GM12872 (cell line): ENCODE measurements around the gene CPSF3.

Source experiments
- TF ChIP-seq, protein P1 (sequence below): IDR thresholded peaks from 3 replicates; pipeline ENCODE4 v1.5.1; 2011; ENCODE audit warnings: low read depth, mild to moderate bottlenecking, low read length, moderate library complexity; ENCODE audit not compliant: insufficient read depth

Gene CPSF3

DNA sequence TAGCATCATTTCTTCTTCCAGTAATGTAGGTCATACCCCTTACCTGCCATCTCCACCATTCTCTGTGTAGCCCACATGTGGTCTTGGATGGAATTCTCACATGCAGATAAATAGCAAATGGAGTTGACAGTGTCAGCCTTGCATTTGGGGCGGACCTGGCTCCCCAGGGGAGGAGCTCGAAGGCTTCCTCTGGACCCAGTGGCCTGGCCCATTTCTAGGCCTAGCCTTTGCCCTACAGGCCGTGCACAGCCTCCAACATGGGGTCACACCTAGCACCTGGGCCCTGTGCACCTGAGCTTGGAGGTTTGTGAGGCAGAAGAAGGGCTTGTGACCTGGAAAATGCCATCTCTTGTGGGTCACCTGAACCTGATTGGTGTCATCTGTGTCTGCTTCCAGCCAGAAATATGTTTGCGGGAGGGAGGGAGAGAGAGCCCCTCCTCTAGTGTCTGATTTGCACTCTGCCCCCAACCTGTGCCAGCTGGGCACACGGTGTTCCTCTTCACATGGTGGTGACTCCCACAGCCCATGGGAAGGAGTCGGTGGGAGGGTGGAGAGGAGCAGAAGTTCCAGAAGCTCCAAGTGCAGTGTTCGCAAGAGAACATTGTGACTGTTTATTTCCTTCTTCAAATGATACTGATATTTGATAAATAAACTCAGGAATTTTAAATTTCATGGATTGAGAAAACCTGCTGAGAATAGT is 33.2 kb upstream of the CPSF3 start:
- TF ChIP-seq, protein P1, sequence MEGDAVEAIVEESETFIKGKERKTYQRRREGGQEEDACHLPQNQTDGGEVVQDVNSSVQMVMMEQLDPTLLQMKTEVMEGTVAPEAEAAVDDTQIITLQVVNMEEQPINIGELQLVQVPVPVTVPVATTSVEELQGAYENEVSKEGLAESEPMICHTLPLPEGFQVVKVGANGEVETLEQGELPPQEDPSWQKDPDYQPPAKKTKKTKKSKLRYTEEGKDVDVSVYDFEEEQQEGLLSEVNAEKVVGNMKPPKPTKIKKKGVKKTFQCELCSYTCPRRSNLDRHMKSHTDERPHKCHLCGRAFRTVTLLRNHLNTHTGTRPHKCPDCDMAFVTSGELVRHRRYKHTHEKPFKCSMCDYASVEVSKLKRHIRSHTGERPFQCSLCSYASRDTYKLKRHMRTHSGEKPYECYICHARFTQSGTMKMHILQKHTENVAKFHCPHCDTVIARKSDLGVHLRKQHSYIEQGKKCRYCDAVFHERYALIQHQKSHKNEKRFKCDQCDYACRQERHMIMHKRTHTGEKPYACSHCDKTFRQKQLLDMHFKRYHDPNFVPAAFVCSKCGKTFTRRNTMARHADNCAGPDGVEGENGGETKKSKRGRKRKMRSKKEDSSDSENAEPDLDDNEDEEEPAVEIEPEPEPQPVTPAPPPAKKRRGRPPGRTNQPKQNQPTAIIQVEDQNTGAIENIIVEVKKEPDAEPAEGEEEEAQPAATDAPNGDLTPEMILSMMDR, result no peak

DNA sequence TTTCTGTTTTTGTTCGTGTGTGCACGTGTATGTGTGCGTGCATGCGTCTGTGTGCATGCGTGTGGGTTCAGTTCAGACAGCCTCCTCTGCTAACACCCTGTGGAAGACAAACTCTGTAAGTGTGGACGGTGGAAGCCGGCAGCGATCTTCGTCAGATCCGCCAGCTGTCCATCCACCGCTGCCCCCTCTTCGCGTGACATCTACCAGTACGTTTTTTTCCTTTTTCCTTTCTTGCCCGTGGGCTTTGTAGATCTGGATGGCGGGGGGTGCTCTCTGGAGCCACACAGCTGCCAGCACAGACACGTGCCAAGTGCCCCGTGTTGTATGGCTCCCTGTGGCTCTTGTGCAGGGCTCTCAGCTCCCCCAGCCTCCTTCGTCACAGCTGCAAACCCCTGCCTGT is 32.5 kb upstream of the CPSF3 start:
- TF ChIP-seq, protein P1, result no peak

DNA sequence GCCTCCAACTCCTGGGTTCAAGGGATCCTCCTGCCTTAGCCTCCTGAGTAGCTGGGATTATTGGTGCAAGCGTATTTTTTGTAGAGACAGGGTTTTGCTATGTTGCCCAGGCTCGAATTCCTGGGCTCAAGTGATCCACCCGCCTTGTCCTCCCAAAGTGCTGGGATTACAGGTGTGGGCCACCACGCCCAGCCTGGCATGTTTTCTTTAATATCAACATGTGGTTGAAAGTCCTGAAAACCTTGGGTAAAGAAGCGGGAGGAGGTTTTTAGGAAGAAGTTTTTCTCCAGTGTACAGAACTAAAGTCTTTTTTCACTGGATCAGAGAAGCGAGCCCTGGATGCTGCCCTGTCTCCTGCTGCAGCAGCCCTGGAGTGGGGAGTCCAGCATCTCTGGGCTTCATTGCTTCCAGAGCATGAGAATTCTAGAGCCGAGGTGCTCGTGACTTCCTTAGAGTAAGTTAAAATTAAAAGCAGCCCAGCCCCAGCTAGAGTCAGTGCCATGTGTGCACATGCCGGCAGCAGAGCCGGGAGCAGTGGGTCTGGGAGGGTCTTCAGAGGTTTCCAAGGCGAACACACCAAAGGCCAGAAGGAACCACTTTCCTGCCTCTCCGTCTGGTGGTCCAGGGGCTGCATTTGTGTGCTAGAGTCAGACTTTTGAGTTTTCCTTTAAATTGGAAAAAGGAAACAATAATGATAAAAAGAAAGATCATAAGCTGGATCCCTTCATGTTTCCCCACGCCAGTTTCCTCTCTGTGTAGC is 31.3 kb upstream of the CPSF3 start:
- TF ChIP-seq, protein P1, result no peak

DNA sequence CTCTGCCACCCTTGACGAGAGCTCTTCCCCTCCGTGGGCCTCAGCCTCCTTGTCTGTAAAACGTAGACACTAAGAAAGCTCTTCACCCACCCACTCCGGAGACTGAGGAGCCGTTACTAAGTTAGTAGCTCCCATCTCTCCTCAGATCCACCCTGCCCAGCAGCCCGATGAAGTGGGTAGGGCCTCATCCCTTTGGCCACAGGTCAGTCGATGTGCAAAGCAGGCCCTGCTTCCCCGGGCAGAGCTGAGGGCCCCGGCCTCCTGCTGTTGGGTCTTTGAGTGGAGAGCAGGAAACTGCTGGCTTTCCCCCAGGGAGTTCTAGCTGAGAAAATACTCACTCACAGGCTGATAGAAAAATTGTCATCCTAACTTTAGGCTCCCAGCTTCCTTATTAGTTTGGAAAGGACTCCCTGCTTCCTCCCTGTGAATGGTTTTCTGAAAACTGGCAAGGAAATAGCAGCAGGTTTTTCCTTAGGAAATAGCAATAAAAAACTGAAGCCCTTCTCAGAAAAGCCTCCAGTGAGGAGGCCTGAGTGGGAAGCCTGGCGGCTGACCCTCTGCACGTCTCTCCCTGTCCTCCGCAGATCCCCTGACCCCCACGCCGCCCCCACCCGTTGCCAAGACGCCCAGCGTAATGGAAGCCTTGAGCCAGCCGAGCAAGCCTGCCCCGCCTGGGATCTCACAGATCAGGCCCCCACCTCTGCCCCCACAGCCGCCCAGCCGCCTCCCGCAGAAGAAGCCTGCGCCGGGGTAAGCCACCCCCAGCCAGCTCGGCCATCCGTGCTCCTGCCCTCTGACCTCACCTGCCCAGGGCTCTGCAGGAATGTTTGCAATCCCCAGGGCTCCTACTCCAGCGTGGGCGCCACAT is 30.3 kb upstream of the CPSF3 start:
- TF ChIP-seq, protein P1, result no peak

DNA sequence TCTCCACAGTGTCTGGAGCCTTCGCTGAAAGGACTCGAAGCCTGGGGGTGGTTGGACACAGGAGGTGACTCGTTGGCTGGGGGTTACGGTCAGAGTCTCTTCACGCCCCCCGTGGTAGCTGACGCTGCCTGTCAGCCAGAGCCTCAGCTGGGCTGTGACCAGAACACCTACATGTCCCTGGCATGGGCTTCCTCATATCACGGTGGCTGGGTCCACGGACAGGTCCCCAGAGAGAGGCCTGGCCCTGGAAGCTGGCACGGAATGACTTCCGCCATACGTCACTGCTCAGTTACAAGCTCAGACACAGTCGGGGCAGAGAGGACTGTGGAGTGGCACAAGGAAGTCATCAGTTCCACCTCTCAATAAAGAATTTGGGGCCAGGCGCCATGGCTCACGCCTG is 28.6 kb upstream of the CPSF3 start:
- TF ChIP-seq, protein P1, result no peak

DNA sequence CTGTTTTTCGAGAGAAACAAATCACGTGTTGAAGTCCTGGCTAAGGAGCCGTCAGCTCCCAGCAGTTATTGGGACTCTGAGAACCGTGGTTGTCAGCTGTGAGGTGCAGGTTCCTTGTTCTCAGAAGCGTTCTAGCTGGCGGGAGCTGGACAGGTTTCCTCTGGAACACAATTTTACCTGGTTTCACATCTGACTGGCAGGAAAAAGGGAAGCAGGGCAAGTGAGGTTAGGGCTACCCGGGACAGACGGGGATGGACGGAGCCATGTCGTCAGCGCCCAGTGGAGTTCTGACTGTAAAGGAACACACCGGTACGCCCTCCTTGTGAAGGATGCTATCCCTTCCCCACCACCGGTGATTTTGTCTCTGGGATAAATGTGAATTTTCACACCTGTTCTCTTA is 26.3 kb upstream of the CPSF3 start:
- TF ChIP-seq, protein P1, result no peak

DNA sequence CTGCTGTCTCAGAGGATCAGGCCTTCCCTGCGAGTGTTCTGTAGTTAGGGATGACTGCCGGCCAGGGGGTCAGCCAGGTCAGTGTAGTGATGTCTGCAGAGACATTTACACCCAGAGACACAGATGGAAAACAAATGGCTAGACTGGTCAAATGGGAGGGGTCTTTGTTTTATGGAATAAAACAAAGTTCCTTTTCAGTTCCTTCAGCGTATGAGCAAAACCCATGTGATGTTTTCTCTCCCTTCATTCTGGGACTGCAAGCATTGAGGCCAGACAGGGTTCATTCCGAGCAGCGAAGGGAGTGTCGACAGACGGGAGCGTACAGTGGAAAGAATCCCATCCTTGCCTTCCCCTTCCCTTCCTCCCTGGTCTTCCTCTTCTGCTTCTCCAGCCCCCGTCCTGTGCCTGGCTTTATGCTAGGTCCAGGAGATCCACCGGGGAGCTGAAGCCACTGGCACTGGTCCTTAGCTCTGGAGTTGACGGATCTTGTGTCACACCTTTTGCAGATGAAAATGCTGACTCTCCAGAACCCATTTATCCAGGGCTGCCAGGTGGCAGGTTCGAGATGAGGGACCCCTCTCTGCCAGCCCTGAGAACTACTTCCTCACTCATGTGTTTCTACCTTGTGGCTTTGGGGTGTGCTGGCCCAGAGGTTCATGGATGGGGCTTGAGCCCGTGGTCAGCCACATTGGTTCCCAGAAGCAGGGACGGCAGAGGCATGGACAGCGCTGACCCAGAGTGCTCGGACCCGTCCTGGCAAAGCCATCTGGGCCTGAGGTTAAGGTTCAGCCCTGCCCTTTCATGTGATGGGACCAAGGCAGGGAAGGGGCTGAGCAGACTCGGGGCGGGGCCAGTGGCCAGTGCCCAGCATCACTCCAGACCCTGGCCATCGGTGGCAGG is 24.3 kb upstream of the CPSF3 start:
- TF ChIP-seq, protein P1, result no peak
